ENCODE data around the gene DDIT4. TPM values are rescaled to one million over a fixed set of nuclear protein-coding genes. Genes with fewer than 3 reads are reported as not detected.

Gene DDIT4
- total and polyA plus RNA-seq, 2 of the 4 experiments (the other 2 are of a cell fraction), result 59.6 to 108 TPM

- Histone ChIP-seq H4K5ac (ENCODE audit: low read depth, low read length) (no peak overlapping the region), H3K9ac (ENCODE audit: low read depth, low read length) (no peak overlapping the region), H4K20me1 (ENCODE audit: insufficient read depth, low read length) (peaks cover 5% of the 10 kb centered on the region; the same call in 1 of the 2 replicates), H2AK5ac (ENCODE audit: low read depth, low read length) (peak overlapping the region; percentile 3; the same call in 1 of the 2 replicates), H3K27me3 (ENCODE audit: control insufficient read depth, insufficient read depth, low read length) (no peaks in the 10 kb centered on the region), H3K4me3 (ENCODE audit: insufficient read depth, low read depth, low read length) (no peak overlapping the region), H3K18ac (ENCODE audit: low read depth, low read length) (no peak overlapping the region), H2AK9ac (replicated peaks; ENCODE audit: low read depth, low read length, poor library complexity) (no peak overlapping the region), H2BK120ac (ENCODE audit: low read depth, low read length) (no peak overlapping the region), H3K27ac (ENCODE audit: insufficient read depth, low read length) (no peak overlapping the region), H3K4me2 (ENCODE audit: low read depth, low read length) (no peak overlapping the region), H3K14ac (replicated peaks; ENCODE audit: low read depth, low read length) (no peak overlapping the region), H3K56ac (ENCODE audit: extremely low read depth, insufficient read depth, low read length) (no peak overlapping the region), H4K8ac (ENCODE audit: low read depth in 2 of 2, low read length in 2 of 2) (no peak overlapping the region), H3K9me1 (ENCODE audit: insufficient read depth, low read length) (peaks cover 9% of the 10 kb centered on the region), H3K79me1 (ENCODE audit: low read depth in 1 of 2, low read length in 2 of 2) (no peaks in the 10 kb centered on the region), H3K4me1 (ENCODE audit: control insufficient read depth, insufficient read depth, low read length) (peaks cover 13% of the 10 kb centered on the region), H2BK20ac (ENCODE audit: low read depth, low read length) (no peak overlapping the region), H2BK15ac (ENCODE audit: low read depth, low read length) (no peak overlapping the region), H4K91ac (ENCODE audit: insufficient read depth, low read depth, low read length) (no peak overlapping the region), H2AFZ (replicated peaks; ENCODE audit: low read length, poor library complexity) (no peak overlapping the region), H2BK5ac (ENCODE audit: low read depth, low read length, poor library complexity, severe bottlenecking) (no peak overlapping the region), H3K36me3 (ENCODE audit: control insufficient read depth, insufficient read depth, low read length) (peaks cover 6% of the 10 kb centered on the region; the same call in 1 of the 2 replicates), H3K4ac (ENCODE audit: low read depth, low read length) (no peak overlapping the region), H3K23ac (ENCODE audit: low read depth, low read length) (no peak overlapping the region), H3K9me3 (ENCODE audit: control insufficient read depth, insufficient read depth, low read length) (no peaks in the 10 kb centered on the region)
- no CpG with 5 or more reads among the region's 1 CpG for WGBS, 2 experiments (ENCODE audit: extremely low coverage in 2 of 2, insufficient read length in 1 of 2)
- dilution Hi-C loops (cut with HindIII; ENCODE audit: low sequenced_read_pairs, unreplicated experiment) (no loop called here), in situ Hi-C loops (cut with MboI; ENCODE audit: low sequenced_read_pairs) (no loop called here), intact Hi-C loops (cut with micrococcal nuclease) (no loop called here)
- ChIA-PET CTCF (no interaction called here), POLR2A (ENCODE audit: unreplicated experiment) (no interaction called here)
- ATAC-seq (ENCODE audit: low read depth), result no peak
- no peak for TF ChIP-seq CEBPB (IDR thresholded peaks at IDR 0.05; ENCODE audit: low read depth, low read length)
- TF ChIP-seq BHLHE40 (IDR thresholded peaks at IDR 0.05; ENCODE audit: low read depth, low read length), result no peak
- no peak for TF ChIP-seq NFE2L2 (IDR thresholded peaks at IDR 0.05; ENCODE audit: low read depth, low read length)
- no peak for TF ChIP-seq RFX5 (IDR thresholded peaks at IDR 0.05; ENCODE audit: low read depth, low read length)
- no peak for DNase-seq
- no TSS peak for BruUV-seq (replicated peaks)
Measured at GRCh38 chr10:72239409-72239808, 34.3 kb upstream of the DDIT4 start.
